ENCODE results near the gene ADGRG3. TPM values are rescaled to one million over a fixed set of nuclear protein-coding genes. Genes with fewer than 3 reads are reported as not detected.

ADGRG3 gene
- total RNA-seq, 1 experiment from 2014 or later: not detected

GRCh38 chr16:57713596-57713995, 45.5 kb downstream of the ADGRG3 start:
- ChIA-PET RAD21 (ENCODE audit: low non-redundant PET in 1 of 2, low total read pairs in 2 of 2, uncharacterized antibody in 2 of 2, unreplicated experiment in 2 of 2) (no interaction called here), POLR2A (no interaction called here), CTCF (no interaction called here)
- no TSS peak for BruUV-seq (replicated peaks)
- H3K36me3 ChIP-seq (ENCODE audit: control insufficient read depth in 1 of 2, insufficient read depth in 2 of 2, low read length in 2 of 2): no peaks in the 10 kb centered on the region
- no peak overlapping the region for H3K9ac ChIP-seq (ENCODE audit: low read length)
- no peak overlapping the region for H2AFZ ChIP-seq (ENCODE audit: low read depth, low read length, poor library complexity, severe bottlenecking)
- H4K20me1 ChIP-seq (ENCODE audit: insufficient read depth): no peaks in the 10 kb centered on the region
- no peaks in the 10 kb centered on the region for H3K9me2 ChIP-seq (ENCODE audit: insufficient read depth)
- no peaks in the 10 kb centered on the region for H3K4me1 ChIP-seq (ENCODE audit: control insufficient read depth in 1 of 2, insufficient read depth in 2 of 2, low read length in 2 of 2)
- H3K27ac ChIP-seq (ENCODE audit: low read depth, low read length): no peak overlapping the region
- H3K9me3 ChIP-seq (ENCODE audit: control insufficient read depth in 1 of 2, insufficient read depth in 1 of 2, low read depth in 1 of 2, low read length in 2 of 2): no peaks in the 10 kb centered on the region
- no peaks in the 10 kb centered on the region for H3K79me2 ChIP-seq (ENCODE audit: insufficient read depth, low read length)
- H3K27me3 ChIP-seq (ENCODE audit: insufficient read depth, low read length): peaks cover 14% of the 10 kb centered on the region
- ATAC-seq (no peak), DNase-seq (ENCODE audit: low read depth, low spot score) (no peak)
- no peak for TF ChIP-seq JUND (IDR thresholded peaks at IDR 0.05)
- intact Hi-C loops (cut with micrococcal nuclease): no loop called here
- H3K4me3 ChIP-seq (replicated peaks in 1 of 2; ENCODE audit: low read depth in 1 of 2, low read length in 2 of 2): no peak overlapping the region
- no peak overlapping the region for H3K4me2 ChIP-seq (ENCODE audit: low read length)

- no peak for ATAC-seq
- H3K9me3 ChIP-seq (ENCODE audit: control insufficient read depth in 1 of 2, insufficient read depth in 1 of 2, low read depth in 1 of 2, low read length in 2 of 2): no peaks in the 10 kb centered on the region
- CTCF ChIA-PET: no interaction called here
- RAD21 ChIA-PET (ENCODE audit: low non-redundant PET in 1 of 2, low total read pairs in 2 of 2, uncharacterized antibody in 2 of 2, unreplicated experiment in 2 of 2): no interaction called here
- no peaks in the 10 kb centered on the region for H3K9me2 ChIP-seq (ENCODE audit: insufficient read depth)
- BruUV-seq (replicated peaks): no TSS peak
- H3K36me3 ChIP-seq (ENCODE audit: control insufficient read depth in 1 of 2, insufficient read depth in 2 of 2, low read length in 2 of 2): no peaks in the 10 kb centered on the region
- no peak overlapping the region for H3K27ac ChIP-seq (ENCODE audit: low read depth, low read length)
- no peak overlapping the region for H2AFZ ChIP-seq (ENCODE audit: low read depth, low read length, poor library complexity, severe bottlenecking)
- H4K20me1 ChIP-seq (ENCODE audit: insufficient read depth): no peaks in the 10 kb centered on the region
- no peak overlapping the region for H3K4me3 ChIP-seq (replicated peaks in 1 of 2; ENCODE audit: low read depth in 1 of 2, low read length in 2 of 2)
- no peaks in the 10 kb centered on the region for H3K4me1 ChIP-seq (ENCODE audit: control insufficient read depth in 1 of 2, insufficient read depth in 2 of 2, low read length in 2 of 2)
- no peak overlapping the region for H3K4me2 ChIP-seq (ENCODE audit: low read length)
- no peak for DNase-seq (ENCODE audit: low read depth, low spot score)
- no peak overlapping the region for H3K9ac ChIP-seq (ENCODE audit: low read length)
- POLR2A ChIA-PET: no interaction called here
- intact Hi-C loops (cut with micrococcal nuclease): no loop called here
- peaks cover 14% of the 10 kb centered on the region for H3K27me3 ChIP-seq (ENCODE audit: insufficient read depth, low read length)
- H3K79me2 ChIP-seq (ENCODE audit: insufficient read depth, low read length): no peaks in the 10 kb centered on the region
- TF ChIP-seq SP1 (IDR thresholded peaks at IDR 0.05; ENCODE audit: low read depth) (no peak), EGR1 (IDR thresholded peaks at IDR 0.05; ENCODE audit: low read depth) (no peak), MAX (IDR thresholded peaks at IDR 0.05) (no peak), JUND (IDR thresholded peaks at IDR 0.05) (no peak), SRF (IDR thresholded peaks at IDR 0.05; ENCODE audit: low read depth) (no peak), RAD21 (IDR thresholded peaks at IDR 0.05; ENCODE audit: low read depth) (no peak), REST (IDR thresholded peaks at IDR 0.05; ENCODE audit: low read depth) (no peak), FOSL1 (IDR thresholded peaks at IDR 0.05; ENCODE audit: low read depth) (no peak), ZFX (IDR thresholded peaks at IDR 0.05) (no peak), ELF1 (IDR thresholded peaks at IDR 0.05; ENCODE audit: borderline replicate concordance, low read depth) (no peak), EZH2phosphoT487 (IDR thresholded peaks at IDR 0.05; ENCODE audit: borderline replicate concordance) (no peak), ATF3 (IDR thresholded peaks at IDR 0.05) (no peak), POLR2AphosphoS5 (IDR thresholded peaks at IDR 0.05; ENCODE audit: low read depth, low read length) (no peak), SIN3A (IDR thresholded peaks at IDR 0.05; ENCODE audit: low read depth) (no peak), POLR2A (IDR thresholded peaks at IDR 0.05; ENCODE audit: borderline replicate concordance, extremely low read depth, insufficient read depth, insufficient read length) (no peak), CBX3 (IDR thresholded peaks at IDR 0.05; ENCODE audit: low read depth) (no peak), EZH2 (IDR thresholded peaks at IDR 0.05) (no peak), YY1 (IDR thresholded peaks at IDR 0.05; ENCODE audit: extremely low read depth, insufficient replicate concordance, low read depth, low read length) (no peak), CTCF (IDR thresholded peaks at IDR 0.05 in 2 of 3, conservative IDR thresholded peaks at IDR 0.05 in 1 of 3; ENCODE audit: borderline replicate concordance in 1 of 3, insufficient read depth in 1 of 3, low read depth in 2 of 3, low read length in 2 of 3) (no peak)
Measured at GRCh38 chr16:57714047-57714446, 45.9 kb downstream of the ADGRG3 start.

All from HCT116 (cell line).